GM20000 (cell line): Measurements from ENCODE around the gene PITPNC1.
"Not testable (repeated sequence)": the region's sequence is repeated elsewhere in the genome, so short reads cannot be mapped to it uniquely, and the experiment has no call there.

Experiments
- DNase-seq: peaks from one replicate; pipeline ENCODE4 v3.0.0; 2012; ENCODE audit warnings: low spot score
- CTCF ChIP-seq: IDR thresholded peaks from 2 replicates; pipeline ENCODE4 v1.5.1; 2012; ENCODE audit warnings: mild to moderate bottlenecking, control low read depth; ENCODE audit errors: extremely low read depth, missing control alignments

The PITPNC1 gene

GRCh38 chr17:67385122-67385988 lies 8.3 kb downstream of the PITPNC1 start:
- TF ChIP-seq CTCF, result no peak
- DNase-seq, result no peak

- peak; percentile 65 for TF ChIP-seq CTCF
- peak; percentile 54 for DNase-seq
These were observed 10.0 kb downstream of the PITPNC1 start for GRCh38 chr17:67386965-67387551.

- DNase-seq, result not testable (repeated sequence)
These were observed 11.5 kb downstream of the PITPNC1 start for GRCh38 chr17:67388536-67388935.

- no peak for DNase-seq
- no peak for TF ChIP-seq CTCF
These were observed 11.9 kb downstream of the PITPNC1 start for GRCh38 chr17:67388986-67389385.

- DNase-seq, result no peak
- no peak for TF ChIP-seq CTCF
These were observed 13.0 kb downstream of the PITPNC1 start for GRCh38 chr17:67390006-67390645.

- TF ChIP-seq CTCF, result no peak
- peak; percentile 79 for DNase-seq
These were observed 13.7 kb downstream of the PITPNC1 start for GRCh38 chr17:67390646-67391361.

- DNase-seq, result no peak
- no peak for TF ChIP-seq CTCF
These were observed 15.0 kb downstream of the PITPNC1 start for GRCh38 chr17:67392111-67392510.
